Measurements from ENCODE around the gene GBA3.

DNA sequence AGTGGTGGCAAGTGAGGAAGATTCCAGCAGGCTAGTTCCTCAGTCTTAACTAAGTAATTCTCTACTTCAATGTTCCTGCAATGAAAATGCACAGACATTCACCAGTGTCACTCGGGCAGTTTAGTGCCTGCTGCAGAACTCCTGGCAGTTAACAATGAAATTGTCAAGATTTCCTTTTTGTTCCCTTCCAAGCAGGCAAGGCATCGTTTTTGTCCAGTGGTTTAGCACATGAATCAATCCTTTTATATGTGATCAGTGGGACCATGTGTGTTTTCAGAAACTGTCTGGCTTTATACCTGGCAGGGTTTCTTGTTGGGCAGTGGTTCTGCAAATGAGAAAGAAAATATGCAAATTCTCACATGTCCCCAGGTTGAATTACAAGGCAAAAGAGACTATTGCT, 122.2 kb downstream of the GBA3 start:
- TF ChIP-seq, protein P1, sequence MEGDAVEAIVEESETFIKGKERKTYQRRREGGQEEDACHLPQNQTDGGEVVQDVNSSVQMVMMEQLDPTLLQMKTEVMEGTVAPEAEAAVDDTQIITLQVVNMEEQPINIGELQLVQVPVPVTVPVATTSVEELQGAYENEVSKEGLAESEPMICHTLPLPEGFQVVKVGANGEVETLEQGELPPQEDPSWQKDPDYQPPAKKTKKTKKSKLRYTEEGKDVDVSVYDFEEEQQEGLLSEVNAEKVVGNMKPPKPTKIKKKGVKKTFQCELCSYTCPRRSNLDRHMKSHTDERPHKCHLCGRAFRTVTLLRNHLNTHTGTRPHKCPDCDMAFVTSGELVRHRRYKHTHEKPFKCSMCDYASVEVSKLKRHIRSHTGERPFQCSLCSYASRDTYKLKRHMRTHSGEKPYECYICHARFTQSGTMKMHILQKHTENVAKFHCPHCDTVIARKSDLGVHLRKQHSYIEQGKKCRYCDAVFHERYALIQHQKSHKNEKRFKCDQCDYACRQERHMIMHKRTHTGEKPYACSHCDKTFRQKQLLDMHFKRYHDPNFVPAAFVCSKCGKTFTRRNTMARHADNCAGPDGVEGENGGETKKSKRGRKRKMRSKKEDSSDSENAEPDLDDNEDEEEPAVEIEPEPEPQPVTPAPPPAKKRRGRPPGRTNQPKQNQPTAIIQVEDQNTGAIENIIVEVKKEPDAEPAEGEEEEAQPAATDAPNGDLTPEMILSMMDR (IDR thresholded peaks at IDR 0.05): no peak
- TF ChIP-seq POLR2A (IDR thresholded peaks at IDR 0.05) (no peak), POLR2AphosphoS5 (IDR thresholded peaks at IDR 0.05) (no peak), EP300 (IDR thresholded peaks at IDR 0.05) (no peak)
